HEK293 (cell line): Measurements from ENCODE around the gene PDE4D.

Experiments
- FEZF1 ChIP-seq: fragments of 450-650 bp; formaldehyde crosslinking; IDR thresholded peaks from 2 replicates; pipeline ENCODE4 v1.5.1; 2016; ENCODE audit warnings: missing biosample characterization, missing genetic modification characterization
- GLIS1 ChIP-seq: fragments of 450-650 bp; formaldehyde crosslinking; IDR thresholded peaks from 2 replicates; pipeline ENCODE4 v1.5.1; 2016; ENCODE audit warnings: missing biosample characterization, missing genetic modification characterization
- GLIS2 ChIP-seq: fragments of 450-650 bp; formaldehyde crosslinking; IDR thresholded peaks from 2 replicates; pipeline ENCODE4 v1.5.1; 2016; ENCODE audit warnings: missing biosample characterization, missing genetic modification characterization
- PRDM4 ChIP-seq: fragments of 450-650 bp; formaldehyde crosslinking; IDR thresholded peaks from 2 replicates; pipeline ENCODE4 v1.5.1; 2017; ENCODE audit warnings: missing biosample characterization, missing genetic modification characterization
- ZNF155 ChIP-seq: fragments of 450-650 bp; formaldehyde crosslinking; IDR thresholded peaks from 2 replicates; pipeline ENCODE4 v1.5.1; 2016; ENCODE audit warnings: missing biosample characterization, missing genetic modification characterization
- ZNF2 ChIP-seq: fragments of 450-650 bp; formaldehyde crosslinking; IDR thresholded peaks from 2 replicates; pipeline ENCODE4 v1.5.1; 2016; ENCODE audit warnings: missing biosample characterization, missing genetic modification characterization
- ZNF202 ChIP-seq: fragments of 450-650 bp; formaldehyde crosslinking; IDR thresholded peaks from 2 replicates; pipeline ENCODE4 v1.5.1; 2016; ENCODE audit warnings: missing biosample characterization, missing genetic modification characterization, borderline replicate concordance
- ZNF223 ChIP-seq: fragments of 450-650 bp; formaldehyde crosslinking; IDR thresholded peaks from 2 replicates; pipeline ENCODE4 v1.5.1; 2016; ENCODE audit warnings: missing biosample characterization, missing genetic modification characterization
- ZNF311 ChIP-seq: fragments of 450-650 bp; formaldehyde crosslinking; IDR thresholded peaks from 2 replicates; pipeline ENCODE4 v1.5.1; 2017; ENCODE audit warnings: missing biosample characterization, missing genetic modification characterization, borderline replicate concordance
- ZNF362 ChIP-seq: fragments of 450-650 bp; formaldehyde crosslinking; IDR thresholded peaks from 2 replicates; pipeline ENCODE4 v1.5.1; 2016; ENCODE audit warnings: missing biosample characterization, missing genetic modification characterization
- ZNF391 ChIP-seq: fragments of 450-650 bp; formaldehyde crosslinking; IDR thresholded peaks from 2 replicates; pipeline ENCODE4 v1.5.1; 2016; ENCODE audit warnings: low read depth, missing biosample characterization, missing genetic modification characterization, borderline replicate concordance
- ZNF426 ChIP-seq: fragments of 450-650 bp; formaldehyde crosslinking; IDR thresholded peaks from 2 replicates; pipeline ENCODE4 v1.5.1; 2017; ENCODE audit warnings: missing biosample characterization, missing genetic modification characterization, mild to moderate bottlenecking, inconsistent platforms, moderate library complexity
- ZNF433 ChIP-seq: fragments of 450-650 bp; formaldehyde crosslinking; IDR thresholded peaks from 2 replicates; pipeline ENCODE4 v1.5.1; 2016; ENCODE audit warnings: missing biosample characterization, missing genetic modification characterization, low read depth
- ZNF548 ChIP-seq: fragments of 450-650 bp; formaldehyde crosslinking; IDR thresholded peaks from 2 replicates; pipeline ENCODE4 v1.5.1; 2016; ENCODE audit warnings: missing biosample characterization, missing genetic modification characterization
- ZNF555 ChIP-seq: fragments of 450-650 bp; formaldehyde crosslinking; conservative IDR thresholded peaks from 2 replicates; pipeline ENCODE4 v1.5.1; 2017; ENCODE audit warnings: missing biosample characterization, mild to moderate bottlenecking, missing genetic modification characterization, inconsistent platforms
- ZNF623 ChIP-seq: fragments of 450-650 bp; formaldehyde crosslinking; IDR thresholded peaks from 2 replicates; pipeline ENCODE4 v1.5.1; 2016; ENCODE audit warnings: missing biosample characterization, missing genetic modification characterization
- ZNF701 ChIP-seq: fragments of 450-650 bp; formaldehyde crosslinking; IDR thresholded peaks from 2 replicates; pipeline ENCODE4 v1.5.1; 2016; ENCODE audit warnings: missing biosample characterization, missing genetic modification characterization
- ZNF707 ChIP-seq: fragments of 450-650 bp; formaldehyde crosslinking; IDR thresholded peaks from 2 replicates; pipeline ENCODE4 v1.5.1; 2016; ENCODE audit warnings: missing biosample characterization, missing genetic modification characterization
- ZNF777 ChIP-seq: fragments of 450-650 bp; formaldehyde crosslinking; IDR thresholded peaks from 2 replicates; pipeline ENCODE4 v1.5.1; 2017; ENCODE audit warnings: missing biosample characterization, missing genetic modification characterization, borderline replicate concordance
- ZNF843 ChIP-seq: fragments of 450-650 bp; formaldehyde crosslinking; IDR thresholded peaks from 2 replicates; pipeline ENCODE4 v1.5.1; 2016; ENCODE audit warnings: missing biosample characterization, missing genetic modification characterization
- TF ChIP-seq, protein P1 (sequence below): fragments of 450-650 bp; formaldehyde crosslinking; IDR thresholded peaks from 2 replicates; pipeline ENCODE4 v1.5.1; 2016; ENCODE audit warnings: missing biosample characterization, missing genetic modification characterization
- TF ChIP-seq, protein P2 (sequence below): fragments of 450-650 bp; formaldehyde crosslinking; IDR thresholded peaks from 2 replicates; pipeline ENCODE4 v1.5.1; 2016; ENCODE audit warnings: missing biosample characterization, missing genetic modification characterization
- TF ChIP-seq, protein P3 (sequence below): fragments of 450-650 bp; formaldehyde crosslinking; conservative IDR thresholded peaks from 2 replicates; pipeline ENCODE4 v1.5.1; 2016; ENCODE audit warnings: low read depth, missing biosample characterization, missing genetic modification characterization
- TF ChIP-seq, protein P4 (sequence below): fragments of 450-650 bp; formaldehyde crosslinking; IDR thresholded peaks from 2 replicates; pipeline ENCODE4 v1.5.1; 2017; ENCODE audit warnings: missing biosample characterization, missing genetic modification characterization
- TF ChIP-seq, protein P5 (sequence below): fragments of 450-650 bp; formaldehyde crosslinking; IDR thresholded peaks from 2 replicates; pipeline ENCODE4 v1.5.1; 2016; ENCODE audit warnings: missing biosample characterization, missing genetic modification characterization

PDE4D gene

DNA sequence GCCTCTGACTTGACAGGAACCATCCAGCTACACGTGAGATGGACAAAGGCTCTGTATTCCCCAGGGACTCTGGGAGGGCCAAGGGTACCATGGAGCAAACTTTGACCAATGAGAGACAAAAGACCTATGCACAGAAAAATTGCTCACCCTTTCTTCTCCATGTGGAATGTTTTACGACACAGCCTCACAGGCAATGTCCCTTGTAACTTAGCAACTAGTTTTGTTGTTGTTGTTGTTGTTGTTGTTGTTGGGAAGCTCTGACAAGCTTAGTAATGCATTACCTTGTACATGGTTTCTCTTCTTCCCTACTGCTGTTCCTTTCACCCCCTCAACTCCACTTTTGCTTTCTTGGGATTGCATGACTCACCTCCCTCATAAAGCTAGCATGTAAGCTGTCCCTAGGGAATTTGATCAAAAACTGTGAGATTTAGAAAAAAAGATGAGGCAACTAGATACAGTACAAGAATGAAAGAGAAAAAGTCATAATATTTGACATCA lies 759.7 kb downstream of the PDE4D start (continued):
- TF ChIP-seq, protein P1, sequence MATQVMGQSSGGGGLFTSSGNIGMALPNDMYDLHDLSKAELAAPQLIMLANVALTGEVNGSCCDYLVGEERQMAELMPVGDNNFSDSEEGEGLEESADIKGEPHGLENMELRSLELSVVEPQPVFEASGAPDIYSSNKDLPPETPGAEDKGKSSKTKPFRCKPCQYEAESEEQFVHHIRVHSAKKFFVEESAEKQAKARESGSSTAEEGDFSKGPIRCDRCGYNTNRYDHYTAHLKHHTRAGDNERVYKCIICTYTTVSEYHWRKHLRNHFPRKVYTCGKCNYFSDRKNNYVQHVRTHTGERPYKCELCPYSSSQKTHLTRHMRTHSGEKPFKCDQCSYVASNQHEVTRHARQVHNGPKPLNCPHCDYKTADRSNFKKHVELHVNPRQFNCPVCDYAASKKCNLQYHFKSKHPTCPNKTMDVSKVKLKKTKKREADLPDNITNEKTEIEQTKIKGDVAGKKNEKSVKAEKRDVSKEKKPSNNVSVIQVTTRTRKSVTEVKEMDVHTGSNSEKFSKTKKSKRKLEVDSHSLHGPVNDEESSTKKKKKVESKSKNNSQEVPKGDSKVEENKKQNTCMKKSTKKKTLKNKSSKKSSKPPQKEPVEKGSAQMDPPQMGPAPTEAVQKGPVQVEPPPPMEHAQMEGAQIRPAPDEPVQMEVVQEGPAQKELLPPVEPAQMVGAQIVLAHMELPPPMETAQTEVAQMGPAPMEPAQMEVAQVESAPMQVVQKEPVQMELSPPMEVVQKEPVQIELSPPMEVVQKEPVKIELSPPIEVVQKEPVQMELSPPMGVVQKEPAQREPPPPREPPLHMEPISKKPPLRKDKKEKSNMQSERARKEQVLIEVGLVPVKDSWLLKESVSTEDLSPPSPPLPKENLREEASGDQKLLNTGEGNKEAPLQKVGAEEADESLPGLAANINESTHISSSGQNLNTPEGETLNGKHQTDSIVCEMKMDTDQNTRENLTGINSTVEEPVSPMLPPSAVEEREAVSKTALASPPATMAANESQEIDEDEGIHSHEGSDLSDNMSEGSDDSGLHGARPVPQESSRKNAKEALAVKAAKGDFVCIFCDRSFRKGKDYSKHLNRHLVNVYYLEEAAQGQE (tag by site-specific recombination) = no peak
- TF ChIP-seq ZNF707 (no peak), ZNF311 (tag by site-specific recombination) (no peak), ZNF2 (tag by site-specific recombination) (peak; percentile 48; the same call in 1 of the 2 replicates), ZNF433 (tag by site-specific recombination) (no peak), ZNF155 (tag by site-specific recombination) (no peak), FEZF1 (tag by site-specific recombination) (no peak), ZNF777 (tag by site-specific recombination) (no peak), ZNF426 (tag by site-specific recombination) (no peak), GLIS2 (tag by site-specific recombination) (no peak), ZNF362 (tag by site-specific recombination) (peak; percentile 93), ZNF202 (peak; percentile 38; the same call in 1 of the 2 replicates), ZNF548 (no peak), ZNF623 (tag by site-specific recombination) (no peak), GLIS1 (no peak), ZNF843 (tag by site-specific recombination) (peak; percentile 67), ZNF223 (tag by site-specific recombination) (no peak), PRDM4 (tag by site-specific recombination) (no peak), ZNF391 (no peak), ZNF555 (tag by site-specific recombination) (no peak), ZNF701 (tag by site-specific recombination) (no peak)
- TF ChIP-seq, protein P2, sequence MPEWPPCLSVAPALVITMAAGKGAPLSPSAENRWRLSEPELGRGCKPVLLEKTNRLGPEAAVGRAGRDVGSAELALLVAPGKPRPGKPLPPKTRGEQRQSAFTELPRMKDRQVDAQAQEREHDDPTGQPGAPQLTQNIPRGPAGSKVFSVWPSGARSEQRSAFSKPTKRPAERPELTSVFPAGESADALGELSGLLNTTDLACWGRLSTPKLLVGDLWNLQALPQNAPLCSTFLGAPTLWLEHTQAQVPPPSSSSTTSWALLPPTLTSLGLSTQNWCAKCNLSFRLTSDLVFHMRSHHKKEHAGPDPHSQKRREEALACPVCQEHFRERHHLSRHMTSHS (tag by site-specific recombination) = no peak
- TF ChIP-seq, protein P3, sequence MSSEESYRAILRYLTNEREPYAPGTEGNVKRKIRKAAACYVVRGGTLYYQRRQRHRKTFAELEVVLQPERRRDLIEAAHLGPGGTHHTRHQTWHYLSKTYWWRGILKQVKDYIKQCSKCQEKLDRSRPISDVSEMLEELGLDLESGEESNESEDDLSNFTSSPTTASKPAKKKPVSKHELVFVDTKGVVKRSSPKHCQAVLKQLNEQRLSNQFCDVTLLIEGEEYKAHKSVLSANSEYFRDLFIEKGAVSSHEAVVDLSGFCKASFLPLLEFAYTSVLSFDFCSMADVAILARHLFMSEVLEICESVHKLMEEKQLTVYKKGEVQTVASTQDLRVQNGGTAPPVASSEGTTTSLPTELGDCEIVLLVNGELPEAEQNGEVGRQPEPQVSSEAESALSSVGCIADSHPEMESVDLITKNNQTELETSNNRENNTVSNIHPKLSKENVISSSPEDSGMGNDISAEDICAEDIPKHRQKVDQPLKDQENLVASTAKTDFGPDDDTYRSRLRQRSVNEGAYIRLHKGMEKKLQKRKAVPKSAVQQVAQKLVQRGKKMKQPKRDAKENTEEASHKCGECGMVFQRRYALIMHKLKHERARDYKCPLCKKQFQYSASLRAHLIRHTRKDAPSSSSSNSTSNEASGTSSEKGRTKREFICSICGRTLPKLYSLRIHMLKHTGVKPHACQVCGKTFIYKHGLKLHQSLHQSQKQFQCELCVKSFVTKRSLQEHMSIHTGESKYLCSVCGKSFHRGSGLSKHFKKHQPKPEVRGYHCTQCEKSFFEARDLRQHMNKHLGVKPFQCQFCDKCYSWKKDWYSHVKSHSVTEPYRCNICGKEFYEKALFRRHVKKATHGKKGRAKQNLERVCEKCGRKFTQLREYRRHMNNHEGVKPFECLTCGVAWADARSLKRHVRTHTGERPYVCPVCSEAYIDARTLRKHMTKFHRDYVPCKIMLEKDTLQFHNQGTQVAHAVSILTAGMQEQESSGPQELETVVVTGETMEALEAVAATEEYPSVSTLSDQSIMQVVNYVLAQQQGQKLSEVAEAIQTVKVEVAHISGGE (tag by site-specific recombination) = no peak
- TF ChIP-seq, protein P4, sequence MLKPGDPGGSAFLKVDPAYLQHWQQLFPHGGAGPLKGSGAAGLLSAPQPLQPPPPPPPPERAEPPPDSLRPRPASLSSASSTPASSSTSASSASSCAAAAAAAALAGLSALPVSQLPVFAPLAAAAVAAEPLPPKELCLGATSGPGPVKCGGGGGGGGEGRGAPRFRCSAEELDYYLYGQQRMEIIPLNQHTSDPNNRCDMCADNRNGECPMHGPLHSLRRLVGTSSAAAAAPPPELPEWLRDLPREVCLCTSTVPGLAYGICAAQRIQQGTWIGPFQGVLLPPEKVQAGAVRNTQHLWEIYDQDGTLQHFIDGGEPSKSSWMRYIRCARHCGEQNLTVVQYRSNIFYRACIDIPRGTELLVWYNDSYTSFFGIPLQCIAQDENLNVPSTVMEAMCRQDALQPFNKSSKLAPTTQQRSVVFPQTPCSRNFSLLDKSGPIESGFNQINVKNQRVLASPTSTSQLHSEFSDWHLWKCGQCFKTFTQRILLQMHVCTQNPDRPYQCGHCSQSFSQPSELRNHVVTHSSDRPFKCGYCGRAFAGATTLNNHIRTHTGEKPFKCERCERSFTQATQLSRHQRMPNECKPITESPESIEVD = peak; percentile 85
- TF ChIP-seq, protein P5, sequence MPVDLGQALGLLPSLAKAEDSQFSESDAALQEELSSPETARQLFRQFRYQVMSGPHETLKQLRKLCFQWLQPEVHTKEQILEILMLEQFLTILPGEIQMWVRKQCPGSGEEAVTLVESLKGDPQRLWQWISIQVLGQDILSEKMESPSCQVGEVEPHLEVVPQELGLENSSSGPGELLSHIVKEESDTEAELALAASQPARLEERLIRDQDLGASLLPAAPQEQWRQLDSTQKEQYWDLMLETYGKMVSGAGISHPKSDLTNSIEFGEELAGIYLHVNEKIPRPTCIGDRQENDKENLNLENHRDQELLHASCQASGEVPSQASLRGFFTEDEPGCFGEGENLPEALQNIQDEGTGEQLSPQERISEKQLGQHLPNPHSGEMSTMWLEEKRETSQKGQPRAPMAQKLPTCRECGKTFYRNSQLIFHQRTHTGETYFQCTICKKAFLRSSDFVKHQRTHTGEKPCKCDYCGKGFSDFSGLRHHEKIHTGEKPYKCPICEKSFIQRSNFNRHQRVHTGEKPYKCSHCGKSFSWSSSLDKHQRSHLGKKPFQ (tag by site-specific recombination) = no peak
